ENCODE results near the gene AGPAT3.

AGPAT3 gene

DNA sequence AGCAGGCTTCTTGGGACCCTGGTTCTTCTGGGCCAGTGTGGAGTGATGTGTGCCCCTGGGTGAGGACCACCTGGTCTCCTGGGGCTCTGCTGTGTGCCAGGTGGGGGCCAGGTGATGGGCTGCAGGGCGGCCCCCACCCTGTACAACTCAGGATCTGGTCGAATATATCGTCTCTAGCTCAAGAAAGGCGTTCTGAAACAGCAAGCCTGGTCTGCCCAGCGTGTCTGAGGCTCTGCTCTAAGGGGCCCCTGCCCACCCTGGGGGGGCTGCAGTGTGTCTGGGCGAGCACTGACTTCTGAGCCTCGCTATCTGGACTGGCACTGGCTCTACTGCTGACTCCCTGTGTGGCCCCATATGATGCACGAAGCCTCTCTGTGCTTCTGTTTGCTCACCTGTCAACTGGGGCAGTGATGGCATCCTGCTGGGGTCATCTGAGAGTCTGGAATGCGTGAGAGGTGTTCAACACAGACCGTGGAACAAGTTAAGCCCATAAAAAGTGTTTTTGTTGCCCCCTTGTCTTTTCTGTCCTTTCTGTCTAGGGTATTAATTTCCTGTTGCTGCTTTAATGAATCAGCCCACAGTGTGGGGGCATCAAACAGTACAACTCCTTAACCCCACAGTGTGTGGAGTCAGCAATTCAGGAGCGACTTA lies 91.1 kb downstream of the AGPAT3 start:
- Histone ChIP-seq H3K27ac (ENCODE audit: low read depth, low read length) (no peak overlapping the region), H3K27me3 (ENCODE audit: insufficient read depth, low read length) (no peaks in the 10 kb centered on the region), H3K4me1 (ENCODE audit: insufficient read depth, low read length) (no peaks in the 10 kb centered on the region), H3K9me3 (ENCODE audit: insufficient read depth, low read depth, low read length) (no peaks in the 10 kb centered on the region), H3K9ac (ENCODE audit: low read depth, low read length) (no peak overlapping the region), H3K36me3 (ENCODE audit: insufficient read depth, low read length) (no peaks in the 10 kb centered on the region), H3K4me3 (ENCODE audit: low read length) (no peak overlapping the region)
- WGBS: 82% methylated on average over 11 of the region's 11 CpGs

- Histone ChIP-seq H3K36me3 (ENCODE audit: insufficient read depth, low read length) (no peaks in the 10 kb centered on the region), H3K9ac (ENCODE audit: low read depth, low read length) (no peak overlapping the region), H3K4me1 (ENCODE audit: insufficient read depth, low read length) (no peaks in the 10 kb centered on the region), H3K4me3 (ENCODE audit: low read length) (no peak overlapping the region), H3K9me3 (ENCODE audit: insufficient read depth, low read depth, low read length) (no peaks in the 10 kb centered on the region), H3K27ac (ENCODE audit: low read depth, low read length) (no peak overlapping the region), H3K27me3 (ENCODE audit: insufficient read depth, low read length) (no peaks in the 10 kb centered on the region)
- WGBS: 90% methylated on average over 6 of the region's 6 CpGs
These were observed 91.6 kb downstream of the AGPAT3 start for GRCh38 chr21:43956670-43957035.

GRCh38 chr21:43957128-43957571 lies 92.1 kb downstream of the AGPAT3 start:
- H3K27ac ChIP-seq (ENCODE audit: low read depth, low read length): no peak overlapping the region
- WGBS: 88% methylated on average over 16 of the region's 17 CpGs
- H3K4me3 ChIP-seq (ENCODE audit: low read length): no peak overlapping the region
- no peaks in the 10 kb centered on the region for H3K27me3 ChIP-seq (ENCODE audit: insufficient read depth, low read length)
- no peak overlapping the region for H3K9ac ChIP-seq (ENCODE audit: low read depth, low read length)
- no peaks in the 10 kb centered on the region for H3K36me3 ChIP-seq (ENCODE audit: insufficient read depth, low read length)
- no peaks in the 10 kb centered on the region for H3K4me1 ChIP-seq (ENCODE audit: insufficient read depth, low read length)
- no peaks in the 10 kb centered on the region for H3K9me3 ChIP-seq (ENCODE audit: insufficient read depth, low read depth, low read length)

- no peak overlapping the region for H3K9ac ChIP-seq (ENCODE audit: low read depth, low read length)
- 67% methylated on average over 22 of the region's 22 CpGs for WGBS
These were observed 92.8 kb downstream of the AGPAT3 start for GRCh38 chr21:43957611-43958362.

GRCh38 chr21:43958364-43959158 lies 93.5 kb downstream of the AGPAT3 start:
- no peaks in the 10 kb centered on the region for H3K27me3 ChIP-seq (ENCODE audit: insufficient read depth, low read length)
- no peaks in the 10 kb centered on the region for H3K4me1 ChIP-seq (ENCODE audit: insufficient read depth, low read length)
- no peak overlapping the region for H3K4me3 ChIP-seq (ENCODE audit: low read length)
- no peak overlapping the region for H3K27ac ChIP-seq (ENCODE audit: low read depth, low read length)
- WGBS: 96% methylated on average over 13 of the region's 13 CpGs
- H3K9ac ChIP-seq (ENCODE audit: low read depth, low read length): no peak overlapping the region
- H3K36me3 ChIP-seq (ENCODE audit: insufficient read depth, low read length): no peaks in the 10 kb centered on the region
- H3K9me3 ChIP-seq (ENCODE audit: insufficient read depth, low read depth, low read length): no peaks in the 10 kb centered on the region

More at GRCh38 chr21:43957611-43958362, 92.8 kb downstream of the AGPAT3 start:
- H3K27me3 ChIP-seq (ENCODE audit: insufficient read depth, low read length): no peaks in the 10 kb centered on the region
- H3K4me1 ChIP-seq (ENCODE audit: insufficient read depth, low read length): no peaks in the 10 kb centered on the region
- no peaks in the 10 kb centered on the region for H3K9me3 ChIP-seq (ENCODE audit: insufficient read depth, low read depth, low read length)
- no peak overlapping the region for H3K27ac ChIP-seq (ENCODE audit: low read depth, low read length)
- no peaks in the 10 kb centered on the region for H3K36me3 ChIP-seq (ENCODE audit: insufficient read depth, low read length)
- no peak overlapping the region for H3K4me3 ChIP-seq (ENCODE audit: low read length)

DNA sequence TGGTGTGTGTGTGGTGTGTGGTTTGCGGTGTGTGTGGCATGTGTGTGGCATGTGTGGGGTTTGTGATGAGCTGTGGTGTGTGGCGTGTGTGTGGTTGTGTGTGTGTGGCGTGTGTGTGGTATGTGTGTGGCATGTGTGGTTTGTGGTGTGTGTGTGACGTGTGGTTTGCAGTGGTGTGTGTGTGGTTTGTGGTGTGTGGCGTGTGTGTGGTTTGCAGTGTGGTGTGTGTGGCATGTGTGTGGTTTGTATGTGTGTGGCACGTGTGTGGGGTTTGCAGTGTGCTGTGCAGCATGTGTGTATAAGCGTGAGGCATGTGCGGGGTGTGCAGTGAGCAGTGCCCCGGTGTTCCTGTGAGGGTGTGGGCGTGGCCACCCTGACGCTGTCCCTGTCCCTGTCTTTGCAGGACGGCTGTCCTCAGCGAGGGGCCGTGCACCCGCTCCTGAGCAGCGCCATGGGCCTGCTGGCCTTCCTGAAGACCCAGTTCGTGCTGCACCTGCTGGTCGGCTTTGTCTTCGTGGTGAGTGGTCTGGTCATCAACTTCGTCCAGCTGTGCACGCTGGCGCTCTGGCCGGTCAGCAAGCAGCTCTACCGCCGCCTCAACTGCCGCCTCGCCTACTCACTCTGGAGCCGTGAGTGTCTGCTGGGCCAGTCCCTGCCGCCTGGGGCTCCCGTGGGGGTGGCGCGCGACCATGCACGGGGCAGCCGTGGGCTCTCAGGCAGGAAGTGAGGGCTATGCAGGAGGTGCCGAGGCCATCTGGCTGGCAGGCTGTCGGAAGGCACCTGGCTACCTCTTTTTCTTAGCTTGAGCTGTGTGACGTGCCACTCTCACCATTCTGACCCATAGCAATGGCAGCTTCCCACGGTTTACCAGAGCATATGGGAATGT lies 94.5 kb downstream of the AGPAT3 start:
- no peak overlapping the region for H3K4me3 ChIP-seq (ENCODE audit: low read length)
- no peaks in the 10 kb centered on the region for H3K27me3 ChIP-seq (ENCODE audit: insufficient read depth, low read length)
- no peak overlapping the region for H3K27ac ChIP-seq (ENCODE audit: low read depth, low read length)
- 93% methylated on average over 39 of the region's 39 CpGs for WGBS
- no peak overlapping the region for H3K9ac ChIP-seq (ENCODE audit: low read depth, low read length)
- no peaks in the 10 kb centered on the region for H3K9me3 ChIP-seq (ENCODE audit: insufficient read depth, low read depth, low read length)
- H3K36me3 ChIP-seq (ENCODE audit: insufficient read depth, low read length): no peaks in the 10 kb centered on the region
- H3K4me1 ChIP-seq (ENCODE audit: insufficient read depth, low read length): no peaks in the 10 kb centered on the region

GRCh38 chr21:43961382-43961909 lies 96.4 kb downstream of the AGPAT3 start:
- no peaks in the 10 kb centered on the region for H3K27me3 ChIP-seq (ENCODE audit: insufficient read depth, low read length)
- no peak overlapping the region for H3K27ac ChIP-seq (ENCODE audit: low read depth, low read length)
- H3K9me3 ChIP-seq (ENCODE audit: insufficient read depth, low read depth, low read length): no peaks in the 10 kb centered on the region
- H3K4me3 ChIP-seq (ENCODE audit: low read length): no peak overlapping the region
- H3K36me3 ChIP-seq (ENCODE audit: insufficient read depth, low read length): no peaks in the 10 kb centered on the region
- H3K4me1 ChIP-seq (ENCODE audit: insufficient read depth, low read length): no peaks in the 10 kb centered on the region
- H3K9ac ChIP-seq (ENCODE audit: low read depth, low read length): no peak overlapping the region
- 95% methylated on average over 24 of the region's 24 CpGs for WGBS

DNA sequence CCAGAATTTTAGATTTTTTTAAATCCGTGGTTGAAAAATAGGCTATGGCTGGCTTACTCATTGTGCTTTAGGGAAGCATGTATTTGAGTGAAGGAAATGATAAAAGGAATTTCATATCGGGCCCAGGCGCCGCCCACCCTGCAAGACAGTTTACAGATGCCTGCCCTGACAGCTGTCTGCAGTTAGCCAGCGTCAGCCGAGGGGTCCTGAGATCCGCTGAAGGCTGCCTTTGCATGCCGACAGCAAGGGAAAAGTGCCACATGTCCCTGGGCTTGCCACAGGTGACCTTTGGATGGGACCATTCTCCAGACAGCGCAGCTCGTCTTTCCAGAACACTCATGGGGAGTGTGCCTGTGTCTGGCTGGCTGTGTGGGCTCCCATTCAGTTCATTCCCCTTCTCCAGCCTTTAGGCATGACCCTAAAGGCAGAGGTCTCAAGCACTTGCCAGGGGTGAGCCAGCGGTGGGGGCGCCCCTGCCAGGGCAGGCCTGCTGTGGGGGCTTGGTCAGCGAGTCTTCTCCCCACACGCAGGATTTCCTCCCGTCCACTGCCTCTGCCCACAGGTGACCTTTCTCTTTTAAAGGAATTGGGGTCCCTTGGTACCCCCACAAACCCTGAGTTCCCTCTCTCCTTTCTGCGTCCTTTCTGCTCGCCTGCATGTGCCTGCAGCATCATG lies 101.0 kb downstream of the AGPAT3 start:
- no peak overlapping the region for H3K9ac ChIP-seq (ENCODE audit: low read depth, low read length)
- H3K4me1 ChIP-seq (ENCODE audit: insufficient read depth, low read length): no peaks in the 10 kb centered on the region
- H3K27me3 ChIP-seq (ENCODE audit: insufficient read depth, low read length): no peaks in the 10 kb centered on the region
- no peaks in the 10 kb centered on the region for H3K36me3 ChIP-seq (ENCODE audit: insufficient read depth, low read length)
- no peaks in the 10 kb centered on the region for H3K9me3 ChIP-seq (ENCODE audit: insufficient read depth, low read depth, low read length)
- 94% methylated on average over 17 of the region's 17 CpGs for WGBS
- no peak overlapping the region for H3K4me3 ChIP-seq (ENCODE audit: low read length)
- H3K27ac ChIP-seq (ENCODE audit: low read depth, low read length): no peak overlapping the region

DNA sequence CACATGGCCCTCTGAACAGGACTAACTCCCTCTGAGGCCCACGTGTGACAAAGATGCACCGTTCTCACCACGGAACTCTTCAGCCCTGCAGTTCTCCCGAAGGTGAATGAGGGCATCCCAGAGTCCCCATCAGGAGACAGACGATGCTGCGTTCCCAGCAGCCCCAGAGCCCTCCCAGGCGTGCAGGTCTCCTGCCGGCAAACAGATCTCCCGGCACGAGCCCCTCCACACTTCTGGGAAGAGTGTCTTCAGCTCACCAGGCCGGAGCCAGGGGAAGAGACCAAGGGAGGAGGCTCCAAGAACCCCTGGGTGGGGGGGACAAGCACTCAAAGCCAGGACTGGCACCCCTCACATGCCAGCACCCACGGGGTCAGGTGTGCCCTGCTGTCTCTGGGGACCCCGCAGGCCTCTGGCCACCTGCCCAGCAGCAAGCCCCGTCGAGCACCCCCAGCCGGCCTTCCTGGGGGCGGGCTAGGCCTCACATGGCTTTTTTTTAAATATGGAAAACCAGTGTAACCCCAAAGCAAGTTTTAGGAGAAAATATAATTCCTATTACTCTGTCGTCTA lies 102.0 kb downstream of the AGPAT3 start:
- H3K27ac ChIP-seq (ENCODE audit: low read depth, low read length): no peak overlapping the region
- no peaks in the 10 kb centered on the region for H3K4me1 ChIP-seq (ENCODE audit: insufficient read depth, low read length)
- WGBS: 89% methylated on average over 18 of the region's 18 CpGs
- no peak overlapping the region for H3K9ac ChIP-seq (ENCODE audit: low read depth, low read length)
- H3K4me3 ChIP-seq (ENCODE audit: low read length): no peak overlapping the region
- no peaks in the 10 kb centered on the region for H3K27me3 ChIP-seq (ENCODE audit: insufficient read depth, low read length)
- H3K9me3 ChIP-seq (ENCODE audit: insufficient read depth, low read depth, low read length): no peaks in the 10 kb centered on the region
- no peaks in the 10 kb centered on the region for H3K36me3 ChIP-seq (ENCODE audit: insufficient read depth, low read length)

- Histone ChIP-seq H3K27ac (ENCODE audit: low read depth, low read length) (no peak overlapping the region), H3K9ac (ENCODE audit: low read depth, low read length) (no peak overlapping the region), H3K4me3 (ENCODE audit: low read length) (no peak overlapping the region), H3K9me3 (ENCODE audit: insufficient read depth, low read depth, low read length) (no peaks in the 10 kb centered on the region), H3K36me3 (ENCODE audit: insufficient read depth, low read length) (no peaks in the 10 kb centered on the region), H3K4me1 (ENCODE audit: insufficient read depth, low read length) (no peaks in the 10 kb centered on the region), H3K27me3 (ENCODE audit: insufficient read depth, low read length) (no peaks in the 10 kb centered on the region)
- 94% methylated on average over 15 of the region's 15 CpGs for WGBS
These were observed 103.0 kb downstream of the AGPAT3 start for GRCh38 chr21:43967981-43968380.

Data from HUES64 (cell line).